Measurements from ENCODE around the gene LIPI.
"Not testable (repeated sequence)": the region's sequence is repeated elsewhere in the genome, so short reads cannot be mapped to it uniquely, and the experiment has no call there.

The LIPI gene

GRCh38 chr21:14095056-14095455 lies 115.7 kb downstream of the LIPI start:
- H3K36me3 ChIP-seq, result peaks cover 79% of the 10 kb centered on the region
- no peak for TF ChIP-seq Cebpa-rat (IDR thresholded peaks at IDR 0.05)
- H3K4me1 ChIP-seq, result no peaks in the 10 kb centered on the region; the same call in 1 of the 2 replicates
- H3K27me3 ChIP-seq, result no peaks in the 10 kb centered on the region
- no peak overlapping the region for H3K4me3 ChIP-seq
- no peak overlapping the region for H3K4me2 ChIP-seq
- no peak overlapping the region for H3K27ac ChIP-seq
- H4K20me1 ChIP-seq, result no peaks in the 10 kb centered on the region
- no peak overlapping the region for H3K9ac ChIP-seq
- peaks cover 10% of the 10 kb centered on the region; the same call in 1 of the 2 replicates for H3K9me3 ChIP-seq

- H4K20me1 ChIP-seq, result no peaks in the 10 kb centered on the region
- H3K27me3 ChIP-seq, result no peaks in the 10 kb centered on the region
- no peak for TF ChIP-seq Cebpa-rat (IDR thresholded peaks at IDR 0.05)
These were observed 117.8 kb downstream of the LIPI start for GRCh38 chr21:14092834-14093560.

GRCh38 chr21:14090184-14090583 lies 120.6 kb downstream of the LIPI start:
- H3K36me3 ChIP-seq, result peaks cover 65% of the 10 kb centered on the region
- not testable (repeated sequence) for H3K4me2 ChIP-seq, H3K27me3 ChIP-seq, H3K9ac ChIP-seq, H3K4me3 ChIP-seq, H3K9me3 ChIP-seq, H4K20me1 ChIP-seq, H3K4me1 ChIP-seq, H3K27ac ChIP-seq

More at GRCh38 chr21:14092834-14093560, 117.8 kb downstream of the LIPI start:
- Histone ChIP-seq H3K9ac (no peak overlapping the region), H3K4me1 (no peaks in the 10 kb centered on the region), H3K36me3 (peaks cover 64% of the 10 kb centered on the region), H3K4me2 (no peak overlapping the region), H3K4me3 (no peak overlapping the region), H3K27ac (no peak overlapping the region), H3K9me3 (peaks cover 10% of the 10 kb centered on the region; the same call in 1 of the 2 replicates)

- Histone ChIP-seq H3K4me3 (no peak overlapping the region), H3K27me3 (no peaks in the 10 kb centered on the region), H4K20me1 (no peaks in the 10 kb centered on the region), H3K27ac (no peak overlapping the region), H3K36me3 (peaks cover 81% of the 10 kb centered on the region), H3K4me1 (no peaks in the 10 kb centered on the region), H3K4me2 (no peak overlapping the region), H3K9ac (no peak overlapping the region), H3K9me3 (peaks cover 24% of the 10 kb centered on the region)
- no peak for TF ChIP-seq Cebpa-rat (IDR thresholded peaks at IDR 0.05)
These were observed 122.4 kb downstream of the LIPI start for GRCh38 chr21:14088391-14088790.

GRCh38 chr21:14086553-14086952 lies 124.2 kb downstream of the LIPI start:
- no peaks in the 10 kb centered on the region for H3K27me3 ChIP-seq
- no peak overlapping the region for H3K4me2 ChIP-seq
- no peaks in the 10 kb centered on the region for H4K20me1 ChIP-seq
- H3K9ac ChIP-seq, result no peak overlapping the region
- H3K27ac ChIP-seq, result no peak overlapping the region
- TF ChIP-seq Cebpa-rat (IDR thresholded peaks at IDR 0.05), result no peak
- peaks cover 81% of the 10 kb centered on the region for H3K36me3 ChIP-seq
- H3K4me1 ChIP-seq, result no peaks in the 10 kb centered on the region
- no peak overlapping the region for H3K4me3 ChIP-seq
- H3K9me3 ChIP-seq, result peaks cover 33% of the 10 kb centered on the region

GRCh38 chr21:14084701-14085100 lies 126.1 kb downstream of the LIPI start:
- Histone ChIP-seq H3K4me3 (no peak overlapping the region), H3K4me1 (no peaks in the 10 kb centered on the region), H3K27ac (no peak overlapping the region), H4K20me1 (no peaks in the 10 kb centered on the region), H3K36me3 (peaks cover 69% of the 10 kb centered on the region), H3K4me2 (no peak overlapping the region), H3K27me3 (no peaks in the 10 kb centered on the region), H3K9ac (no peak overlapping the region), H3K9me3 (peaks cover 37% of the 10 kb centered on the region)
- TF ChIP-seq Cebpa-rat (IDR thresholded peaks at IDR 0.05), result no peak

GRCh38 chr21:14084068-14084501 lies 126.7 kb downstream of the LIPI start:
- Histone ChIP-seq H3K4me1 (no peaks in the 10 kb centered on the region), H3K4me3 (no peak overlapping the region), H3K27me3 (no peaks in the 10 kb centered on the region), H3K9ac (no peak overlapping the region), H3K9me3 (peaks cover 38% of the 10 kb centered on the region), H4K20me1 (no peaks in the 10 kb centered on the region), H3K36me3 (peaks cover 69% of the 10 kb centered on the region), H3K27ac (no peak overlapping the region), H3K4me2 (no peak overlapping the region)
- no peak for TF ChIP-seq Cebpa-rat (IDR thresholded peaks at IDR 0.05)

GRCh38 chr21:14080764-14081096 lies 130.0 kb downstream of the LIPI start:
- no peak overlapping the region for H3K27ac ChIP-seq
- peaks cover 65% of the 10 kb centered on the region for H3K36me3 ChIP-seq
- H4K20me1 ChIP-seq, result no peaks in the 10 kb centered on the region
- H3K9me3 ChIP-seq, result peaks cover 68% of the 10 kb centered on the region
- TF ChIP-seq Cebpa-rat (IDR thresholded peaks at IDR 0.05), result no peak
- H3K4me3 ChIP-seq, result no peak overlapping the region
- H3K27me3 ChIP-seq, result no peaks in the 10 kb centered on the region
- H3K9ac ChIP-seq, result no peak overlapping the region
- no peak overlapping the region for H3K4me2 ChIP-seq
- H3K4me1 ChIP-seq, result no peaks in the 10 kb centered on the region

GRCh38 chr21:14080040-14080763 lies 130.6 kb downstream of the LIPI start:
- no peaks in the 10 kb centered on the region for H3K27me3 ChIP-seq
- H3K4me1 ChIP-seq, result no peaks in the 10 kb centered on the region
- H3K36me3 ChIP-seq, result peaks cover 65% of the 10 kb centered on the region
- peaks cover 74% of the 10 kb centered on the region for H3K9me3 ChIP-seq
- H3K9ac ChIP-seq, result no peak overlapping the region
- no peak for TF ChIP-seq Cebpa-rat (IDR thresholded peaks at IDR 0.05)
- H3K4me2 ChIP-seq, result no peak overlapping the region
- H3K4me3 ChIP-seq, result no peak overlapping the region
- no peaks in the 10 kb centered on the region for H4K20me1 ChIP-seq
- no peak overlapping the region for H3K27ac ChIP-seq

- Histone ChIP-seq H3K4me1 (no peaks in the 10 kb centered on the region), H3K4me3 (no peak overlapping the region)
- TF ChIP-seq Cebpa-rat (IDR thresholded peaks at IDR 0.05), result no peak
These were observed 131.9 kb downstream of the LIPI start for GRCh38 chr21:14078746-14079375.

More at GRCh38 chr21:14078746-14079375, 131.9 kb downstream of the LIPI start:
- H3K27me3 ChIP-seq, result no peaks in the 10 kb centered on the region
- no peak overlapping the region for H3K4me2 ChIP-seq
- peaks cover 65% of the 10 kb centered on the region for H3K36me3 ChIP-seq
- no peaks in the 10 kb centered on the region for H4K20me1 ChIP-seq
- no peak overlapping the region for H3K27ac ChIP-seq
- H3K9me3 ChIP-seq, result peaks cover 77% of the 10 kb centered on the region
- no peak overlapping the region for H3K9ac ChIP-seq

All from BLaER1 (cell line).